Fibroblast of lung (primary cell): ENCODE measurements around the gene GAB2.

ENCODE experiments used
- CTCF ChIP-seq, 2 donors: IDR thresholded peaks in 1 of 2; conservative IDR thresholded peaks in 1 of 2; 1 replicate in 1 of 2; 2 replicates in 1 of 2; pipeline ENCODE4 v1.5.1; 2011 to 2012; ENCODE audit warnings: low read length in 2 of 2, control low read depth in 1 of 2, inconsistent platforms in 1 of 2, low read depth in 1 of 2, mild to moderate bottlenecking in 1 of 2
- EZH2 ChIP-seq: IDR thresholded peaks from 2 replicates; pipeline ENCODE4 v1.5.1; 2012; ENCODE audit warnings: low read length, control low read depth, mild to moderate bottlenecking; ENCODE audit errors: missing control alignments

GRCh38 chr11:78346799-78347198 is 70.8 kb downstream of the GAB2 start:
- no peak for TF ChIP-seq CTCF (conservative IDR thresholded peaks at IDR 0.05 in 1 of 2, IDR thresholded peaks at IDR 0.05 in 1 of 2; ENCODE audit: low read depth in 1 of 2, low read length in 2 of 2)
- TF ChIP-seq EZH2, result no peak
